Measurements from ENCODE around the gene VKORC1L1.
"Not testable (repeated sequence)": the region's sequence is repeated elsewhere in the genome, so short reads cannot be mapped to it uniquely, and the experiment has no call there.

DNA sequence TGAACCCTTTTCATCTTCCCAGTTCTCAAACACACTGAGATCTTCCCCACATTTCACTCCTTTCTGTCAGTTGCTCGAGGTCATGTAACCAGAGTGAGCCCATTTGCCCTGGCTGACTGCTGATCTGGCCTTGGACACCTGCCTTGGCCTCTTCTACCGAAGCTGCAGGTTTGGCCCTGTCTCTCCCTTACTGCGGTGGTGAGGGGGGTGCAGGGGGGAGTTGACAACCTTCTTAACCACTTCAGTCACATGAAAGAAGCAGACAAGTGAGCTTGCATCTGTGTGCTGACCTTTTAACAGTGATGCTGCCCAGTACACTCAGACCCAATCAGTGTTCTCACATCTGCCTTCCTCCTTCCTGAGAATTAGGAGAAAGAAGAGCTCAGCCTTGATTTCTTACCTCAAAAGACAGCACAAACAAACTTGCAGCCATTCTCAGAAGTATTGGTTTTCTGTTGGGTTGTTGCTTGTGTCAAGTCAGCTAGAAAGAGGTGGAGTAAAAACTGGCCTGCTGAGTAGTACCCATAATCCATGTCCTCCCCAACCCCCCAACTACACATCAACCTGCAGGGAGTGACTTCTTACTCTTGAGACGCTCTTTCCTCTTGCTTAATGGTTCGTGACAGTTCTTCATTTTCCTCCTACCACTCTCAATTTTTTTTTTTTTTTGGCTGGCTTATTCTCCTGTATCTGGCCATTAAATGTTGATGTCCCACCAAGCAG lies 15.7 kb downstream of the VKORC1L1 start:
- not testable (repeated sequence) for TF ChIP-seq CTCF (IDR thresholded peaks at IDR 0.05; ENCODE audit: low read length); EZH2phosphoT487 (IDR thresholded peaks at IDR 0.05; ENCODE audit: low read length); EZH2 (optimal IDR thresholded peaks at IDR 0.05; ENCODE audit: low read depth, low read length)

Data from MM.1S (cell line).